Body of pancreas (tissue), 4 donors: Measurements from ENCODE around the gene CNOT6.

ENCODE experiments used
- CTCF ChIP-seq, 7 experiments: fragments of 450-650 bp in 4 of 7; fragments of 200-600 bp in 3 of 7; sonication (generic) in 3 of 7; IDR thresholded peaks; one replicate each; pipeline ENCODE4 v1.5.1; 2016 to 2019; ENCODE audit warnings: antibody characterized with exemption in 7 of 7
- POLR2A ChIP-seq, 3 donors: fragments of 450-650 bp; IDR thresholded peaks; one replicate each; pipeline ENCODE4 v1.6.1; 2016; ENCODE audit warnings: antibody characterized with exemption in 3 of 3, mild to moderate bottlenecking in 2 of 3

- TF ChIP-seq CTCF (IDR thresholded peaks at IDR 0.05) (no peak), POLR2A (IDR thresholded peaks at IDR 0.05) (no peak)
These were observed 125.8 kb downstream of the CNOT6 start for GRCh38 chr5:180620014-180620413.
